ENCODE results near the gene PRKCQ. TPM values are rescaled to one million over a fixed set of nuclear protein-coding genes. Genes with fewer than 3 reads are reported as not detected.

The PRKCQ gene
- total and polyA plus RNA-seq, 2 of the 13 experiments (the other 11 are each of a cell fraction or from before 2014, with no cell fraction given), result 0.13 to 0.35 TPM

DNA sequence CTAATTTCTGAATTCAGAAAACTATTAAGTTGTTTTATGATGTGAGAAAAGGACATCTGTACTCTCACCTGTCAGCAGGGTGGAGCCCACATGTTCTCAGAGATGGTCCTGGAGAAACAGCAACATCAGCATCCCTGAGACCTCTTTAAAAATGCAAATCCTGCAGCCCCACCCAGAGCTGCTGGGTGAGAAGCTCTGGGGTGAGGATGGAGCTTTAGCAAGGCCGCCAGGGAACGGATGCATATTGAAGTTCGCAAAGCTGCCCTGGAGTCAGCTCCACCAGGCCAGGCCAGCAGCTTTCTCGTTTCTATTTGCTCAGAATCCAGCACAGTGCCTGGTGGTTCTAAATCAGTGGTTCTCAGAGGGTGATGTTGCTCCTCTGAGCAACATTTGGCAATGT lies 49.1 kb downstream of the PRKCQ start:
- DNase-seq (ENCODE audit: low spot score) (no peak), ATAC-seq (no peak), FAIRE-seq (no peak)
- no peak overlapping the region for H2AFZ ChIP-seq (ENCODE audit: low read length)
- no CpG with 5 or more reads among the region's 4 CpGs for whole genome bisulfite sequencing (ENCODE audit: low lambda C conversion rate)
- in situ Hi-C loops (cut with HindIII; ENCODE audit: extremely low pct_ligation_motif_present, low pct_unique_long_range_greater_than_20kb) (no loop called here), intact Hi-C loops (cut with micrococcal nuclease; ENCODE audit: unreplicated experiment) (no loop called here)
- TF ChIP-seq ZNF607 (CRISPR knock-in tag; IDR thresholded peaks at IDR 0.05; ENCODE audit: borderline replicate concordance) (no peak), ZNF792 (CRISPR knock-in tag; IDR thresholded peaks at IDR 0.05) (no peak), RFXANK (CRISPR knock-in tag; IDR thresholded peaks at IDR 0.05) (no peak)
- no peak overlapping the region for H3K27ac ChIP-seq (ENCODE audit: extremely low read length, insufficient read depth, low read length)
- no peak overlapping the region for H3K4me2 ChIP-seq (ENCODE audit: low read depth, low read length)
- no TSS peak for BruUV-seq (replicated peaks)
- no peaks in the 10 kb centered on the region for H3K36me3 ChIP-seq (replicated peaks in 1 of 2; ENCODE audit: control insufficient read depth in 1 of 2, insufficient read depth in 2 of 2, low read length in 2 of 2)
- H3K4me1 ChIP-seq (ENCODE audit: insufficient read depth, low read length), result no peaks in the 10 kb centered on the region
- CTCF ChIA-PET (ENCODE audit: low intra/inter-chr PET ratio, low total read pairs), result no interaction called here
- no peaks in the 10 kb centered on the region for H3K79me2 ChIP-seq (ENCODE audit: insufficient read depth, low read length)
- H3K9me3 ChIP-seq (ENCODE audit: low read length), result no peaks in the 10 kb centered on the region
- POLR2A ChIA-PET, result no interaction called here
- H3K4me3 ChIP-seq (replicated peaks in 1 of 3; ENCODE audit: insufficient read depth in 1 of 3, low read depth in 2 of 3, low read length in 3 of 3), result no peak overlapping the region
- no peak overlapping the region for H3K9ac ChIP-seq (ENCODE audit: insufficient read depth, low read depth, low read length)
- H4K20me1 ChIP-seq (ENCODE audit: insufficient read depth, low read length), result no peaks in the 10 kb centered on the region
- peaks cover 0 to 10% of the 10 kb centered on the region in 2 experiments; a peak in 2 of 5 replicates for H3K27me3 ChIP-seq (ENCODE audit: control insufficient read depth in 1 of 2, insufficient read depth in 2 of 2, low read length in 2 of 2)

GRCh38 chr10:6530211-6530840 lies 49.8 kb downstream of the PRKCQ start:
- H2AFZ ChIP-seq (ENCODE audit: low read length), result no peak overlapping the region
- no TSS peak for BruUV-seq (replicated peaks)
- H3K9me3 ChIP-seq (ENCODE audit: low read length), result no peaks in the 10 kb centered on the region
- peaks cover 0 to 10% of the 10 kb centered on the region in 2 experiments; a peak in 2 of 5 replicates for H3K27me3 ChIP-seq (ENCODE audit: control insufficient read depth in 1 of 2, insufficient read depth in 2 of 2, low read length in 2 of 2)
- H3K4me1 ChIP-seq (ENCODE audit: insufficient read depth, low read length), result no peaks in the 10 kb centered on the region
- H3K79me2 ChIP-seq (ENCODE audit: insufficient read depth, low read length), result no peaks in the 10 kb centered on the region
- FAIRE-seq, result no peak
- no peaks in the 10 kb centered on the region for H4K20me1 ChIP-seq (ENCODE audit: insufficient read depth, low read length)
- ATAC-seq, result no peak
- no peak overlapping the region for H3K4me2 ChIP-seq (ENCODE audit: low read depth, low read length)
- no peak overlapping the region for H3K9ac ChIP-seq (ENCODE audit: insufficient read depth, low read depth, low read length)
- 39% methylated on average over 18 of the region's 18 CpGs for WGBS (ENCODE audit: low lambda C conversion rate)
- H3K4me3 ChIP-seq (replicated peaks in 1 of 3; ENCODE audit: insufficient read depth in 1 of 3, low read depth in 2 of 3, low read length in 3 of 3), result no peak overlapping the region
- DNase-seq (ENCODE audit: low spot score), result no peak
- ChIA-PET CTCF (ENCODE audit: low intra/inter-chr PET ratio, low total read pairs) (no interaction called here), POLR2A (no interaction called here)
- H3K36me3 ChIP-seq (replicated peaks in 1 of 2; ENCODE audit: control insufficient read depth in 1 of 2, insufficient read depth in 2 of 2, low read length in 2 of 2), result no peaks in the 10 kb centered on the region
- H3K27ac ChIP-seq (ENCODE audit: extremely low read length, insufficient read depth, low read length), result no peak overlapping the region
- in situ Hi-C loops (cut with HindIII; ENCODE audit: extremely low pct_ligation_motif_present, low pct_unique_long_range_greater_than_20kb), result no loop called here
- intact Hi-C loops (cut with micrococcal nuclease; ENCODE audit: unreplicated experiment), result no loop called here
- TF ChIP-seq PRPF4 (IDR thresholded peaks at IDR 0.05; ENCODE audit: low read depth, low read length, poor library complexity, severe bottlenecking) (no peak), ZNF367 (CRISPR knock-in tag; IDR thresholded peaks at IDR 0.05; ENCODE audit: borderline replicate concordance) (no peak), MTF2 (CRISPR knock-in tag; IDR thresholded peaks at IDR 0.05; ENCODE audit: borderline replicate concordance) (no peak), JUN (CRISPR knock-in tag; IDR thresholded peaks at IDR 0.05) (no peak), GLI4 (CRISPR knock-in tag; IDR thresholded peaks at IDR 0.05; ENCODE audit: borderline replicate concordance) (no peak), LRRFIP1 (CRISPR knock-in tag; conservative IDR thresholded peaks at IDR 0.05) (no peak), MAZ (IDR thresholded peaks at IDR 0.05; ENCODE audit: borderline replicate concordance, low read depth, low read length) (no peak), MAZ (CRISPR knock-in tag; IDR thresholded peaks at IDR 0.05; ENCODE audit: low read depth) (no peak), STAG1 (CRISPR knock-in tag; IDR thresholded peaks at IDR 0.05) (no peak), CHD2 (IDR thresholded peaks at IDR 0.05; ENCODE audit: low read depth, low read length) (no peak), ZNF552 (CRISPR knock-in tag; IDR thresholded peaks at IDR 0.05; ENCODE audit: borderline replicate concordance) (no peak)
- TF ChIP-seq, protein P1, sequence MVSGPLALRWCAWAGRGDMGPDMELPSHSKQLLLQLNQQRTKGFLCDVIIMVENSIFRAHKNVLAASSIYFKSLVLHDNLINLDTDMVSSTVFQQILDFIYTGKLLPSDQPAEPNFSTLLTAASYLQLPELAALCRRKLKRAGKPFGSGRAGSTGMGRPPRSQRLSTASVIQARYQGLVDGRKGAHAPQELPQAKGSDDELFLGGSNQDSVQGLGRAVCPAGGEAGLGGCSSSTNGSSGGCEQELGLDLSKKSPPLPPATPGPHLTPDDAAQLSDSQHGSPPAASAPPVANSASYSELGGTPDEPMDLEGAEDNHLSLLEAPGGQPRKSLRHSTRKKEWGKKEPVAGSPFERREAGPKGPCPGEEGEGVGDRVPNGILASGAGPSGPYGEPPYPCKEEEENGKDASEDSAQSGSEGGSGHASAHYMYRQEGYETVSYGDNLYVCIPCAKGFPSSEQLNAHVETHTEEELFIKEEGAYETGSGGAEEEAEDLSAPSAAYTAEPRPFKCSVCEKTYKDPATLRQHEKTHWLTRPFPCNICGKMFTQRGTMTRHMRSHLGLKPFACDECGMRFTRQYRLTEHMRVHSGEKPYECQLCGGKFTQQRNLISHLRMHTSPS (CRISPR knock-in tag; IDR thresholded peaks at IDR 0.05; ENCODE audit: low read depth), result no peak

All from HepG2 (cell line).